Stomach (tissue), 4 donors: ENCODE measurements around the gene MAEA.

Experiments used
- EP300 ChIP-seq: sonication (generic); formaldehyde crosslinking; IDR thresholded peaks from one replicate; pipeline ENCODE4 v1.6.1; 2017; ENCODE audit warnings: antibody characterized with exemption
- POLR2A ChIP-seq, 4 donors: fragments of 450-650 bp; IDR thresholded peaks; one replicate each; pipeline ENCODE4 v1.6.1; 2016; ENCODE audit warnings: antibody characterized with exemption in 4 of 4, control low read depth in 2 of 4, mild to moderate bottlenecking in 1 of 4, moderate library complexity in 1 of 4
- TF ChIP-seq, protein P1 (sequence below), 7 experiments: fragments of 450-650 bp in 4 of 7; fragments of 200-600 bp in 3 of 7; sonication (generic) in 3 of 7; IDR thresholded peaks; one replicate each; pipeline ENCODE4 v1.5.1; 2016 to 2019; ENCODE audit warnings: antibody characterized with exemption in 7 of 7, control low read depth in 2 of 7, mild to moderate bottlenecking in 1 of 7

GRCh38 chr4:1305781-1306455 lies 16.2 kb downstream of the MAEA start:
- TF ChIP-seq EP300 (no peak), POLR2A (IDR thresholded peaks at IDR 0.05) (no peak)
- TF ChIP-seq, protein P1, sequence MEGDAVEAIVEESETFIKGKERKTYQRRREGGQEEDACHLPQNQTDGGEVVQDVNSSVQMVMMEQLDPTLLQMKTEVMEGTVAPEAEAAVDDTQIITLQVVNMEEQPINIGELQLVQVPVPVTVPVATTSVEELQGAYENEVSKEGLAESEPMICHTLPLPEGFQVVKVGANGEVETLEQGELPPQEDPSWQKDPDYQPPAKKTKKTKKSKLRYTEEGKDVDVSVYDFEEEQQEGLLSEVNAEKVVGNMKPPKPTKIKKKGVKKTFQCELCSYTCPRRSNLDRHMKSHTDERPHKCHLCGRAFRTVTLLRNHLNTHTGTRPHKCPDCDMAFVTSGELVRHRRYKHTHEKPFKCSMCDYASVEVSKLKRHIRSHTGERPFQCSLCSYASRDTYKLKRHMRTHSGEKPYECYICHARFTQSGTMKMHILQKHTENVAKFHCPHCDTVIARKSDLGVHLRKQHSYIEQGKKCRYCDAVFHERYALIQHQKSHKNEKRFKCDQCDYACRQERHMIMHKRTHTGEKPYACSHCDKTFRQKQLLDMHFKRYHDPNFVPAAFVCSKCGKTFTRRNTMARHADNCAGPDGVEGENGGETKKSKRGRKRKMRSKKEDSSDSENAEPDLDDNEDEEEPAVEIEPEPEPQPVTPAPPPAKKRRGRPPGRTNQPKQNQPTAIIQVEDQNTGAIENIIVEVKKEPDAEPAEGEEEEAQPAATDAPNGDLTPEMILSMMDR (IDR thresholded peaks at IDR 0.05), result no peak
